HUES6 (cell line): ENCODE results near the gene CLHC1.
"Not testable (repeated sequence)": the region's sequence is repeated elsewhere in the genome, so short reads cannot be mapped to it uniquely, and the experiment has no call there.

ENCODE experiments used
- H3K27ac ChIP-seq: 2 replicates; pipeline ENCODE4 v1.7.0; 2013; ENCODE audit warnings: low read depth, mild to moderate bottlenecking, low read length, inconsistent platforms
- H3K27me3 ChIP-seq: 2 replicates; pipeline ENCODE4 v1.6.1; 2013; ENCODE audit warnings: low read length; ENCODE audit not compliant: control insufficient read depth, insufficient read depth
- H3K36me3 ChIP-seq: 2 replicates; pipeline ENCODE4 v1.6.1; 2013; ENCODE audit warnings: low read length; ENCODE audit not compliant: control insufficient read depth, insufficient read depth
- H3K4me1 ChIP-seq: 2 replicates; pipeline ENCODE4 v1.6.1; 2013; ENCODE audit warnings: low read length; ENCODE audit not compliant: control insufficient read depth, insufficient read depth
- H3K4me3 ChIP-seq: 2 replicates; pipeline ENCODE4 v1.5.1; 2013; ENCODE audit warnings: low read depth, low read length
- H3K9ac ChIP-seq: one replicate; pipeline ENCODE4 v1.6.1; 2013; ENCODE audit warnings: mild to moderate bottlenecking, low read length
- H3K9me3 ChIP-seq: 2 replicates; pipeline ENCODE4 v1.6.1; 2013; ENCODE audit warnings: low read depth, low read length; ENCODE audit not compliant: control insufficient read depth, insufficient read depth

Gene CLHC1

DNA sequence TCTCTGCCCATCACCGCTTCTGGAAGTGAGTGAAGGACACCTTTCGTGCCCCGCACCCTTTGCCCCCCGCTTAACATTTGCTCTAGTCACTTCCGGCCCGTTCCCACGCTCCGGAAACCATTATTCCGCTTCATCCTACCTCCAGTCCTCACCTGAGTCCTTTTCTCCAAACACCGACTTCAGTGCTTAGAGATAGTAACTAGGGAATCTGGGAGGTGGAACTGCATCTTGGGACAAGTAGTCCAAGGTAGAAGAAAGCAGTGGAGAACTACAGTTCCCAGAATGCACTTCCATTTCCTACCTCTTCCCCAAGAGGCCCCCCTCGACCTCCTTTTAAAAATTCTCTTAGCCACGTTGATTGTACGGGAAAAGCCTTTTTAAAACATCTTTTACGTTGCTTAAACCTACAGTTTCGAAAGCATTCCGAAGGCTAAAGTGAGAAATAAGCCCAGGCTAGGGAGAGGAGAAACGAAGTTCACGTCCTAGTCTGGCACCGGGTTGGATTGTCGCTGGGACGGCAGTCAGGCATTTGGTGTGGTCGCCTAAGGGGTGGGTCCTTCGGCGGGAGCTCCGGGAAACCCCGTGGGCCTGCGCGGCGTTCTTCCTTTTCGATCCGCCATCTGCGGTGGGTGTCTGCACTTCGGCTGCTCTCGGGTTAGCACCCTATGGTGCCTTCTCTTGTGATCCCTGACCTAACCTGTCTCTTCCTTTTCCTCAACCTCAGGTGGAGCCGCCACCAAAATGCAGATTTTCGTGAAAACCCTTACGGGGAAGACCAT, at the start of gene CLHC1, which contains the start of gene RPS27A:
Gene CLHC1 (minus strand): TSS at position 210 of the 779 bp plus-strand sequence. CDS start 9,882 bp downstream, outside the sequence.
Gene RPS27A (plus strand): TSS at position 605 of the 779 bp plus-strand sequence. CDS start 137 bp downstream, at position 742.
- Histone ChIP-seq H3K9ac (peak within 1 kb of the TSS; percentile 98), H3K9me3 (no peaks in the 10 kb centered on the region), H3K4me3 (peak within 1 kb of the TSS; percentile 84), H3K4me1 (peaks cover 8% of the 10 kb centered on the region), H3K27ac (peak within 1 kb of the TSS; percentile 99), H3K27me3 (no peaks in the 10 kb centered on the region), H3K36me3 (peaks cover 47% of the 10 kb centered on the region)

- peak overlapping the region; percentile 95 for H3K9ac ChIP-seq
- peak overlapping the region; percentile 80; the same call in 1 of the 2 replicates for H3K4me3 ChIP-seq
- peaks cover 45% of the 10 kb centered on the region for H3K4me1 ChIP-seq
- peak overlapping the region; percentile 95 for H3K27ac ChIP-seq
- H3K27me3 ChIP-seq, H3K36me3 ChIP-seq, H3K9me3 ChIP-seq: not testable (repeated sequence)
These were observed 48.9 kb upstream of the CLHC1 start for GRCh38 chr2:55280851-55281546.

DNA sequence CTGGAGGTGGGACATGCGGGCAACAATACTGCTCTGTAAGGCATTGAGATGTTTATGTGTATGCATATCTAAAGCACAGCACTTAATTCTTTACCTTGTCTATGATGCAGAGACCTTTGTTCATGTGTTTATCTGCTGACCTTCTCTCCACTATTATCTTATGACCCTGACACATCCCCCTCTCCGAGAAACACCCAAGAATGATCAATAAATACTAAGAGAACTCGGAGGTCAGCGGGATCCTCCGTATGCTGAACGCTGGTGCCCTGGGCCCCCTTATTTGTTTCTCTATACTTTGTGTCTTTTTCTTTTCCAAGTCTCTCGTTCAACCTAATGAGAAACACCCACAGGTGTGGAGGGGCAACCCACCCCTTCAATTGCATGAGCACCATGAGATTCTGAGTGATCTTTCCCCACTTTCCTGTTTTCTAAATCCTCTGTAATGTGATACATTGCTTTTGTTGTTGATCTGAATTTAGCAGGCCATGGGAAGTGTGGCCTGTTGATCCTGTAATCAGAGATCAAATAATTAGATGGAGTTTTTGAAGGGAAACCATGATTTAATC, 47.8 kb upstream of the CLHC1 start:
- peaks cover 45% of the 10 kb centered on the region for H3K4me1 ChIP-seq
- not testable (repeated sequence) for H3K9me3 ChIP-seq, H3K27me3 ChIP-seq, H3K36me3 ChIP-seq
- H3K27ac ChIP-seq, result peak overlapping the region; percentile 95
- H3K9ac ChIP-seq, result peak overlapping the region; percentile 95
- H3K4me3 ChIP-seq, result peak overlapping the region; percentile 48

GRCh38 chr2:55279214-55279835, 47.2 kb upstream of the CLHC1 start:
- H3K27me3 ChIP-seq, H3K36me3 ChIP-seq, H3K9me3 ChIP-seq: not testable (repeated sequence)
- Histone ChIP-seq H3K27ac (peak overlapping the region; percentile 85), H3K4me3 (peak overlapping the region; percentile 48), H3K9ac (peak overlapping the region; percentile 61), H3K4me1 (peaks cover 45% of the 10 kb centered on the region)

DNA sequence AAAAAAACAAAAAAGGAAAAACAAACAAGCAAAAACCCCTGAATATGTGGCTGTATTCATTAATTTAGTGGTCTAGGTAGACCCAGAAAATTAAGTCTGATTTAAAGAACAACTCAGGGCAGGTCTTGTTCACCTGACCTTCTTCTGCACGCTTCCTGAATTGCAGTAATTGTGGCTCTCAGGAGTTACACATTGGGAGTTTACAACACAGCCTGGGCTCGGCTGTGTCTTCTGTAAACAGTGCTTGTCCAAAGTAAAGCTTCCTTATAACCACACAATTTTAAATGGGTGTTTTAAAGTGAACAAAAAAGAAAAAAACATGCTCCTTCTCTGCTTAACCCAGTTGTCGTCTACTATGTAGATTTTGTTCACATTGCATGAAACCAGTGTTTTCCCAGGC, 45.2 kb upstream of the CLHC1 start:
- no peak overlapping the region for H3K9ac ChIP-seq
- no peaks in the 10 kb centered on the region for H3K9me3 ChIP-seq
- H3K27me3 ChIP-seq, result no peaks in the 10 kb centered on the region
- H3K27ac ChIP-seq, result 0 out of 2 replicates have a peak overlapping the region, but pooled peaks have one; percentile 85
- H3K4me1 ChIP-seq, result peaks cover 32% of the 10 kb centered on the region
- no peak overlapping the region for H3K4me3 ChIP-seq
- no peaks in the 10 kb centered on the region for H3K36me3 ChIP-seq

DNA sequence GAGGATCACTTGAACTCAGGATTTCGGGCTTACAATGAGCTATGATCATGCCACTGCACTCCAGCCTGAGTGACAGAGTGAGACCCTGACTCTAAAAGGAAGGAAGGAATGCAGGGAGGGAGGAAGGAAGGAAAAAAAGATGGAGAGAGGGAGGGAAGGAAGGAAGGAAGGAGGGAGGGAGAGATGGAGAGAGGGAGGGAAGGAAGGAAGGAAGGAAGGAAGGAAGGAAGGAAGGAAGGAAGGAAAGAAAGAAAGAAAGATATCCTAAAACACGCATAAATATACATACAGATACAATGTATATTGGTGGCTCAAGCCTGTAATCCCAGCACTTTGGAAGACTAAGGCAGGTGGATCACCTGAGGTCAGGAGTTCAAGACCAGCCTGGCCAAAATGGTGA, 42.3 kb upstream of the CLHC1 start:
- H3K4me1 ChIP-seq, result peaks cover 15% of the 10 kb centered on the region
- H3K9me3 ChIP-seq, H3K27ac ChIP-seq, H3K27me3 ChIP-seq, H3K4me3 ChIP-seq, H3K9ac ChIP-seq, H3K36me3 ChIP-seq: not testable (repeated sequence)

- Histone ChIP-seq H3K4me3 (peak overlapping the region; percentile 82), H3K36me3 (peaks cover 17% of the 10 kb centered on the region), H3K9me3 (no peaks in the 10 kb centered on the region), H3K27ac (peak overlapping the region; percentile 29; the same call in 1 of the 2 replicates), H3K27me3 (no peaks in the 10 kb centered on the region), H3K4me1 (peaks cover 8% of the 10 kb centered on the region), H3K9ac (peak overlapping the region; percentile 81)
These were observed 37.5 kb upstream of the CLHC1 start for GRCh38 chr2:55269645-55269990.

GRCh38 chr2:55268907-55269644, 37.0 kb upstream of the CLHC1 start, which contains the start of gene MTIF2:
Gene MTIF2, minus strand, starts transcription at chr2:55269231. Its CDS starts 5,373 bp downstream, at chr2:55263858.
- Histone ChIP-seq H3K27me3 (no peaks in the 10 kb centered on the region), H3K36me3 (peaks cover 22% of the 10 kb centered on the region), H3K27ac (peak within 1 kb of the TSS; percentile 29; the same call in 1 of the 2 replicates), H3K9me3 (no peaks in the 10 kb centered on the region), H3K4me1 (peaks cover 8% of the 10 kb centered on the region), H3K4me3 (peak within 1 kb of the TSS; percentile 82), H3K9ac (peak within 1 kb of the TSS; percentile 81)

DNA sequence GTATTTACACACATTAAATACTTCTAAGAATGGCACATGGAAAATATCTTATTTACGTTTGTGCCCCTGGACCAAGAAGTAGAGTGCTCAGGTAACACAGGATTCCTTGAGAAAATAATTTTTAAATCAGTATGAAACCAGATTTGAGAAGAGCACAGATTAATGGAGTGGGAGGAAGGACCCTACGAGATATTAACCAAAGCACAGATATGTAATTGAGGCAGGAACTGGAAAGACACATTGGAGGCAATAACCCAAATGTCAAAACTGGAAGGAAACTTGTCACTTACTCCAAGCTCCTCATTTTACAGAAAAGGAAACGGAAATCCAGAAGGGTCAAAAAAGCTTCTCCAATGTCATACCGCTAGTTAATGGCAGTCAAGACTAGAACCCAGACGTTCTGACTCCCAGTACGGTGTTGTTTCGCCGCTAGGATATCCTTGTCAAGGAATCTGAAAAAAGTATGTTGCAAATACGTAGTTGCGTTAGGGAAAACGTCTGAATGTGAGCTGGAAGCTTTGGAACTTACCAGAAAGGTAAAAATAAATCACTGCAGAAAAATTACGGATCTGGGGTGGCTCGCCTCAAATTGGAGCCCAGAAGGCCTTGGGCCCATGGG, 36.3 kb upstream of the CLHC1 start:
- no peaks in the 10 kb centered on the region for H3K27me3 ChIP-seq
- H3K9ac ChIP-seq, result peak overlapping the region; percentile 81
- peak overlapping the region; percentile 0; the same call in 1 of the 2 replicates for H3K27ac ChIP-seq
- H3K4me1 ChIP-seq, result peaks cover 8% of the 10 kb centered on the region
- peaks cover 29% of the 10 kb centered on the region for H3K36me3 ChIP-seq
- peak overlapping the region; percentile 82 for H3K4me3 ChIP-seq
- H3K9me3 ChIP-seq, result no peaks in the 10 kb centered on the region

- not testable (repeated sequence) for H3K9ac ChIP-seq, H3K4me1 ChIP-seq, H3K4me3 ChIP-seq, H3K27ac ChIP-seq, H3K27me3 ChIP-seq, H3K9me3 ChIP-seq
- peaks cover 52% of the 10 kb centered on the region for H3K36me3 ChIP-seq
These were observed 27.5 kb upstream of the CLHC1 start for GRCh38 chr2:55259586-55259985.
